MCF 10A (cell line): ENCODE data around the gene COMMD9. TPM values are rescaled to one million over a fixed set of nuclear protein-coding genes. Genes with fewer than 3 reads are reported as not detected.

Source experiments
- BruUV-seq: library from RNA; stranded (reverse); fragments of 400-500 nt; replicated peaks from 2 replicates; lab custom pipeline; 2021; lab: Mats Ljungman, UMichigan
- CTCF ChIA-PET: fragments of 300-600 bp; sonication (Branson Sonifier 250); formaldehyde crosslinking; extraction: SDS; loops from one replicate; lab custom pipeline; 2021; ENCODE audit warnings: antibody characterized with exemption, inconsistent platforms; lab: Yijun Ruan, JAX
- POLR2A ChIA-PET: fragments of 300-600, 350-650 bp; sonication (Branson Sonifier 250); formaldehyde crosslinking; extraction: SDS; loops from one replicate; lab custom pipeline; 2020; ENCODE audit warnings: antibody characterized with exemption, inconsistent platforms; lab: Yijun Ruan, JAX
- DNase-seq: peaks from one replicate; pipeline ENCODE4 v3.0.0-alpha.2; 2018; ENCODE audit not compliant: unreplicated experiment
- H3K27ac Mint-ChIP-seq: one replicate; pipeline ENCODE4 v1.8.0; 2022; ENCODE audit warnings: mild to moderate bottlenecking, low read depth, mixed read lengths; ENCODE audit not compliant: unreplicated experiment
- H3K27me3 Mint-ChIP-seq: one replicate; pipeline ENCODE4 v1.8.0; 2022; ENCODE audit warnings: mixed read lengths; ENCODE audit not compliant: insufficient read depth, unreplicated experiment
- H3K36me3 Mint-ChIP-seq: one replicate; pipeline ENCODE4 v1.8.0; 2022; ENCODE audit warnings: mild to moderate bottlenecking, moderate library complexity, mixed read lengths; ENCODE audit not compliant: insufficient read depth, unreplicated experiment
- H3K4me1 Mint-ChIP-seq: one replicate; pipeline ENCODE4 v1.8.0; 2022; ENCODE audit warnings: mixed read lengths; ENCODE audit not compliant: insufficient read depth, unreplicated experiment
- H3K4me3 Mint-ChIP-seq: one replicate; pipeline ENCODE4 v1.8.0; 2022; ENCODE audit warnings: mild to moderate bottlenecking, moderate library complexity, mixed read lengths; ENCODE audit not compliant: unreplicated experiment
- H3K9me3 Mint-ChIP-seq: one replicate; pipeline ENCODE4 v1.8.0; 2022; ENCODE audit warnings: mixed read lengths; ENCODE audit not compliant: unreplicated experiment
- intact Hi-C: fragments of 100-400 bp; cut with micrococcal nuclease; formaldehyde crosslinking; loops from 2 replicates; pipeline ENCODE4 v1.14.1; 2022
- total RNA-seq: library from RNA; stranded (reverse); gene quantifications from 2 replicates; pipeline ENCODE4 v1.2.3, GENCODE V29; 2022
- TF ChIP-seq, protein P1 (sequence below): fragments of 200-600 bp; IDR thresholded peaks from one replicate; pipeline ENCODE4 v1.8.0; 2022; ENCODE audit warnings: antibody characterized with exemption, mild to moderate bottlenecking; ENCODE audit not compliant: unreplicated experiment

Gene COMMD9
- total RNA-seq, 1 experiment from 2014 or later, result 39.8 TPM

GRCh38 chr11:36270701-36271100 lies 18.5 kb downstream of the COMMD9 start:
- Mint-ChIP-seq H3K27ac (no peak overlapping the region), H3K9me3 (no peaks in the 10 kb centered on the region), H3K27me3 (no peaks in the 10 kb centered on the region), H3K36me3 (peaks cover 24% of the 10 kb centered on the region), H3K4me3 (no peak overlapping the region), H3K4me1 (no peaks in the 10 kb centered on the region)
- intact Hi-C loops, result no loop called here
- BruUV-seq, result no TSS peak
- TF ChIP-seq, protein P1, sequence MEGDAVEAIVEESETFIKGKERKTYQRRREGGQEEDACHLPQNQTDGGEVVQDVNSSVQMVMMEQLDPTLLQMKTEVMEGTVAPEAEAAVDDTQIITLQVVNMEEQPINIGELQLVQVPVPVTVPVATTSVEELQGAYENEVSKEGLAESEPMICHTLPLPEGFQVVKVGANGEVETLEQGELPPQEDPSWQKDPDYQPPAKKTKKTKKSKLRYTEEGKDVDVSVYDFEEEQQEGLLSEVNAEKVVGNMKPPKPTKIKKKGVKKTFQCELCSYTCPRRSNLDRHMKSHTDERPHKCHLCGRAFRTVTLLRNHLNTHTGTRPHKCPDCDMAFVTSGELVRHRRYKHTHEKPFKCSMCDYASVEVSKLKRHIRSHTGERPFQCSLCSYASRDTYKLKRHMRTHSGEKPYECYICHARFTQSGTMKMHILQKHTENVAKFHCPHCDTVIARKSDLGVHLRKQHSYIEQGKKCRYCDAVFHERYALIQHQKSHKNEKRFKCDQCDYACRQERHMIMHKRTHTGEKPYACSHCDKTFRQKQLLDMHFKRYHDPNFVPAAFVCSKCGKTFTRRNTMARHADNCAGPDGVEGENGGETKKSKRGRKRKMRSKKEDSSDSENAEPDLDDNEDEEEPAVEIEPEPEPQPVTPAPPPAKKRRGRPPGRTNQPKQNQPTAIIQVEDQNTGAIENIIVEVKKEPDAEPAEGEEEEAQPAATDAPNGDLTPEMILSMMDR, result no peak
- DNase-seq, result no peak
- ChIA-PET CTCF (interaction anchor here (0.6 to 1.3 kb wide), 4 partner anchors 123 to 740 kb away, joined by 3 to 4 read pairs (median 3); no protein-coding TSS in a partner anchor), POLR2A (interaction anchor here (0.7 kb wide), 1 partner anchor 188 kb away, joined by 4 read pairs; no protein-coding TSS in a partner anchor)

DNA sequence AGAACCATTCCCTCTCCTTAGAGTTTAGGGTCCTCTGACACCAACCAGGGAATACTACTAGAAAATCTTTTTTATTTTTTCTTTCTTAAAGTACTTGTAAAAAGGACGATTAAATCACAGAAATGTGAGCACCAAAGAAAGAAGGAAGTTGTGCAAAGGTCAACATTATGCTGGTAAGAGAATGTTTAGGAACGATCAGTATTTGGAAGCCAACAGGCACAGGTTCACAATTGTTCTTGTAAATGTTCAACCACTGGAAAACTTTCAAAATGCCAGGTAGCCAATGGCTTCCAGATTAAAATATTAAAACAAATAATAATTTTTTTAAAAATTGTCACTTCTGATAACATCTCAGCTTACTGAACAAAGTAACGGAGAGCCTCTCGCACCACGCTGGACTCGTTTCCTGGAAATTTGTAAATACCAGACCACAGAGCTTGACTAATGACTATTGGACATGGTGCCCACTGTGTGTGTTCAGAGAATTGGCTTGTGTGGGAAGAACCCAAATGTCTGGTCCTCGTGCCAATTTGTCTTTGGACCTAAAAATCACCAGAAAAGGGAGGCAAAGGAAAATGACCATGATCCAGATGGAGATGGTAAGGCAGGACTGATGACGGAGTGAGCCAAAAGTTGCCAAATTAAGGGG lies 20.8 kb downstream of the COMMD9 start:
- ChIA-PET POLR2A (interaction anchor here (3.4 kb wide), 1 partner anchor 650 kb away, joined by 11 read pairs; the partner anchor contains the start of gene FJX1), CTCF (interaction anchor here (0.9 to 4.5 kb wide), 8 partner anchors 19 to 649 kb away, joined by 3 to 53 read pairs (median 12); partner anchors contain the start of gene FJX1)
- no peaks in the 10 kb centered on the region for H3K4me1 Mint-ChIP-seq
- DNase-seq, result no peak
- BruUV-seq, result no TSS peak
- H3K36me3 Mint-ChIP-seq, result peaks cover 23% of the 10 kb centered on the region
- intact Hi-C loops, result loop anchor here (5.0 kb wide), 1 partner anchor 781 kb away; no protein-coding TSS in a partner anchor
- no peak overlapping the region for H3K4me3 Mint-ChIP-seq
- no peaks in the 10 kb centered on the region for H3K27me3 Mint-ChIP-seq
- no peaks in the 10 kb centered on the region for H3K9me3 Mint-ChIP-seq
- no peak overlapping the region for H3K27ac Mint-ChIP-seq
- TF ChIP-seq, protein P1, result no peak

GRCh38 chr11:36266767-36267166 lies 22.5 kb downstream of the COMMD9 start:
- ChIA-PET CTCF (interaction anchor here (0.6 to 4.5 kb wide), 39 partner anchors 7 to 900 kb away, joined by 3 to 53 read pairs (median 4); partner anchors contain the start of genes COMMD9 and FJX1), POLR2A (interaction anchor here (0.6 to 3.4 kb wide), 3 partner anchors 13 to 648 kb away, joined by 3 to 11 read pairs (median 4); partner anchors contain the start of gene FJX1)
- intact Hi-C loops, result loop anchor here (1.0 to 5.0 kb wide), 6 partner anchors 116 to 802 kb away; no protein-coding TSS in a partner anchor
- Mint-ChIP-seq H3K4me3 (no peak overlapping the region), H3K36me3 (peaks cover 14% of the 10 kb centered on the region), H3K27me3 (no peaks in the 10 kb centered on the region), H3K4me1 (no peaks in the 10 kb centered on the region), H3K27ac (no peak overlapping the region), H3K9me3 (no peaks in the 10 kb centered on the region)
- no peak for DNase-seq
- TF ChIP-seq, protein P1, result no peak
- BruUV-seq, result no TSS peak
